GM10248 (cell line): ENCODE results near the gene PTPRN2.

Source experiments
- CTCF ChIA-PET: fragments of 300-600 bp; sonication (Branson Sonifier 250); formaldehyde crosslinking; extraction: SDS; loops from one replicate; lab custom pipeline; 2021; ENCODE audit warnings: antibody characterized with exemption; lab: Yijun Ruan, JAX
- POLR2A ChIA-PET: fragments of 350-650 bp; sonication (Branson Sonifier 250); formaldehyde crosslinking; extraction: SDS; loops from one replicate; lab custom pipeline; 2020; ENCODE audit warnings: antibody characterized with exemption; lab: Yijun Ruan, JAX
- DNase-seq: peaks from one replicate; pipeline ENCODE4 v3.0.0; 2012; ENCODE audit errors: extremely low spot score
- CTCF ChIP-seq: IDR thresholded peaks from 2 replicates; pipeline ENCODE4 v1.5.1; 2012; ENCODE audit warnings: mild to moderate bottlenecking, low read depth; ENCODE audit errors: extremely low read depth, missing control alignments, control extremely low read depth

The PTPRN2 gene

GRCh38 chr7:158321056-158321700 lies 266.4 kb downstream of the PTPRN2 start:
- DNase-seq = no peak
- ChIA-PET POLR2A (no interaction called here), CTCF (no interaction called here)
- no peak for TF ChIP-seq CTCF

- no peak for DNase-seq
- TF ChIP-seq CTCF = no peak
- ChIA-PET POLR2A (no interaction called here), CTCF (no interaction called here)
Observed at GRCh38 chr7:158320328-158320727, 267.3 kb downstream of the PTPRN2 start.

GRCh38 chr7:158318511-158318913 lies 269.1 kb downstream of the PTPRN2 start:
- TF ChIP-seq CTCF = no peak
- CTCF ChIA-PET = no interaction called here
- no peak for DNase-seq
- POLR2A ChIA-PET = no interaction called here

- DNase-seq = no peak
- POLR2A ChIA-PET = no interaction called here
- CTCF ChIA-PET = no interaction called here
- TF ChIP-seq CTCF = no peak
Observed at GRCh38 chr7:158317238-158318205, 270.1 kb downstream of the PTPRN2 start.

GRCh38 chr7:158316466-158317031 lies 271.1 kb downstream of the PTPRN2 start:
- ChIA-PET CTCF (no interaction called here), POLR2A (no interaction called here)
- no peak for TF ChIP-seq CTCF
- no peak for DNase-seq

GRCh38 chr7:158315881-158316280 lies 271.7 kb downstream of the PTPRN2 start:
- DNase-seq = no peak
- ChIA-PET CTCF (no interaction called here), POLR2A (no interaction called here)
- TF ChIP-seq CTCF = no peak
